Muscle layer of duodenum (tissue), 2 donors: Measurements from ENCODE around the gene OSTC.

Experiments
- H3K27ac ChIP-seq: one replicate; pipeline ENCODE4 v1.7.0; 2013; ENCODE audit warnings: mild to moderate bottlenecking, low read length
- H3K27me3 ChIP-seq: one replicate; pipeline ENCODE4 v1.7.0; 2013; ENCODE audit warnings: low read depth, mild to moderate bottlenecking, control low read depth, low read length
- H3K36me3 ChIP-seq, 2 donors: one replicate each; pipeline ENCODE4 v1.7.0; 2013; ENCODE audit warnings: low read length in 2 of 2, control low read depth in 1 of 2, mild to moderate bottlenecking in 1 of 2; ENCODE audit not compliant: insufficient read depth in 2 of 2, control insufficient read depth in 1 of 2
- H3K4me1 ChIP-seq, 2 donors: one replicate each; pipeline ENCODE4 v1.7.0; 2013; ENCODE audit warnings: low read length in 2 of 2, mild to moderate bottlenecking in 2 of 2, control low read depth in 1 of 2, moderate library complexity in 1 of 2; ENCODE audit not compliant: insufficient read depth in 2 of 2, control insufficient read depth in 1 of 2
- H3K4me3 ChIP-seq, 2 donors: one replicate each; pipeline ENCODE4 v1.7.0; 2013; ENCODE audit warnings: low read length in 2 of 2, low read depth in 1 of 2, mild to moderate bottlenecking in 1 of 2
- H3K9me3 ChIP-seq, 2 donors: one replicate each; pipeline ENCODE4 v1.7.0; 2013; ENCODE audit warnings: low read length in 2 of 2, control low read depth in 1 of 2, mild to moderate bottlenecking in 1 of 2; ENCODE audit not compliant: control insufficient read depth in 1 of 2
- donor health status: healthy.

The OSTC gene

GRCh38 chr4:108717386-108717785 lies 67.0 kb downstream of the OSTC start:
- Histone ChIP-seq H3K27ac (no peak overlapping the region), H3K9me3 (no peaks in the 10 kb centered on the region), H3K27me3 (no peaks in the 10 kb centered on the region), H3K36me3 (no peaks in the 10 kb centered on the region), H3K4me3 (no peak overlapping the region), H3K4me1 (no peaks in the 10 kb centered on the region)
